ENCODE results near the gene P4HB.

DNA sequence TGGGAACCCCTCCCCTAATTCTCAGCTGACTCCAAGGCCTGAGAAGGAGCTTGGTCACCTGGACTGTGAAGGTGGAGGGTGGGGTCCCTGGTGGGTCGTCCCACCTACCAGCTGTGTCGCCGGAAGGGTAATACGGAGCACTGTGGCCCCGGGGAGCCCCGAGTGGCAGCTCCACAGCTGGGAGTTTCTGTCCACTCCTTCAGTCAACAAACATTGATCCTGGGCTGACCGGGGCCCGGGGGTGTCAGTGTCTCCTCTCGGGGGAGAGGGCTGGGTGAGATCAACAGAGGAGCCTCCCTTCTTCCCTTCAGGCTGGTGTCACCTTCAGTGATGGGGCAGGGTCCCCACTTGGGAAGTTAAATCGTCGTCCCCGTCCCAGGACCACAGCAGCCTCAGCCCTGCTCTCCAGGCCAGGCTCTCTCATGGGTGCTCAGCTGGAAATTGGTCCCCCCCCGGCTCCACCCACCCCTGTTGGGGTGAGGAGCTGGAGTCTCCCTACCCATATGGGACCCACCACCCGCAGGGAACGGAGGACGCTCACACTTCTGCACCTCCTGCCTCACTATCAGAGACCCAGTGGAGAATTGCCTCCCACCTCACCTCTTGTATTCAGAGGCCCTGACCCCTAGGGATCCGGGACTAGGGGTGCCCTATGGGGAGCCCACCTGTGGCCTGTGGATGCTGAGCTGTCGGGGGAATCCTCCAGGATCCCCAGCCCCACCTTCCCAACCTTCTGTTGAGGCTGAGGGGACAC is 54.5 kb downstream of the P4HB start:
- no peak for TF ChIP-seq CTCF (IDR thresholded peaks at IDR 0.05)
- TF ChIP-seq POLR2A (IDR thresholded peaks at IDR 0.05), result no peak
- TF ChIP-seq POLR2AphosphoS5 (IDR thresholded peaks at IDR 0.05; ENCODE audit: insufficient read depth in 1 of 2, low read depth in 1 of 2), result no peak

Data from vagina (tissue), 2 donors.